Urinary bladder (tissue), 4 donors: ENCODE data around the gene CPLANE2. TPM values are rescaled to one million over a fixed set of nuclear protein-coding genes. Genes with fewer than 3 reads are reported as not detected.

ENCODE experiments used
- DNase-seq: peaks from one replicate; pipeline ENCODE4 v3.0.0-alpha.2; 2015; ENCODE audit errors: extremely low spot score
- H3K27ac ChIP-seq: one replicate; pipeline ENCODE4 v1.5.1; 2013; ENCODE audit warnings: low read depth, mild to moderate bottlenecking, moderate library complexity
- H3K36me3 ChIP-seq: one replicate; pipeline ENCODE4 v1.6.1; 2013; ENCODE audit warnings: mild to moderate bottlenecking, moderate library complexity; ENCODE audit not compliant: insufficient read depth
- H3K4me1 ChIP-seq: one replicate; pipeline ENCODE4 v1.6.1; 2013; ENCODE audit warnings: mild to moderate bottlenecking, moderate library complexity; ENCODE audit not compliant: insufficient read depth
- H3K4me3 ChIP-seq: one replicate; pipeline ENCODE4 v1.5.1; 2013; ENCODE audit warnings: low read depth, low read length
- WGBS: extraction: QIAGEN DNeasy Blood & Tissue Kit; methylation state at CpG from one replicate; pipeline ENCODE4 v1.1.7; 2013; 5-methylcytosine and 5-hydroxymethylcytosine counted together
- polyA plus RNA-seq: library from polyadenylated mRNA; stranded (reverse); fragments of 200-250 nt; gene quantifications from one replicate; pipeline ENCODE4 v1.2.3, GENCODE V29; 2013
- total RNA-seq: library from RNA; depleted of rRNA; stranded (reverse); fragments of >200 nt; gene quantifications from one replicate; pipeline ENCODE4 v1.2.3, GENCODE V29; 2014
- donor health status: healthy with polysubstance abuse.
- donor health status: healthy.

CPLANE2 gene
- total and polyA plus RNA-seq, 2 donors, result 3.2 to 8.5 TPM

GRCh38 chr1:16191916-16192546 is 45.0 kb downstream of the CPLANE2 start:
- 86% methylated on average over 6 of the region's 6 CpGs for WGBS

GRCh38 chr1:16191309-16191708 is 45.7 kb downstream of the CPLANE2 start:
- Histone ChIP-seq H3K4me1 (no peaks in the 10 kb centered on the region), H3K36me3 (no peaks in the 10 kb centered on the region), H3K27ac (no peak overlapping the region), H3K4me3 (no peak overlapping the region)
- no peak for DNase-seq
- WGBS, result 70% methylated on average over 1 of the region's 1 CpG

More at GRCh38 chr1:16191916-16192546, 45.0 kb downstream of the CPLANE2 start:
- DNase-seq, result no peak
- H3K36me3 ChIP-seq, result no peaks in the 10 kb centered on the region
- H3K4me3 ChIP-seq, result no peak overlapping the region
- H3K27ac ChIP-seq, result no peak overlapping the region
- H3K4me1 ChIP-seq, result no peaks in the 10 kb centered on the region

- DNase-seq, result no peak
- WGBS, result 50% methylated on average over 9 of the region's 9 CpGs
Measured at GRCh38 chr1:16189921-16190621, 46.9 kb downstream of the CPLANE2 start.

GRCh38 chr1:16189003-16189402 is 48.0 kb downstream of the CPLANE2 start:
- 49% methylated on average over 6 of the region's 6 CpGs for WGBS
- no peak overlapping the region for H3K27ac ChIP-seq
- no peak for DNase-seq

More at GRCh38 chr1:16189921-16190621, 46.9 kb downstream of the CPLANE2 start:
- Histone ChIP-seq H3K36me3 (no peaks in the 10 kb centered on the region), H3K4me3 (no peak overlapping the region), H3K4me1 (no peaks in the 10 kb centered on the region), H3K27ac (no peak overlapping the region)

GRCh38 chr1:16187748-16188401 is 49.1 kb downstream of the CPLANE2 start:
- 22% methylated on average over 15 of the region's 15 CpGs for WGBS
- no peak for DNase-seq

More at GRCh38 chr1:16189003-16189402, 48.0 kb downstream of the CPLANE2 start:
- no peaks in the 10 kb centered on the region for H3K36me3 ChIP-seq
- H3K4me3 ChIP-seq, result no peak overlapping the region
- no peaks in the 10 kb centered on the region for H3K4me1 ChIP-seq

GRCh38 chr1:16186655-16187235 is 50.2 kb downstream of the CPLANE2 start:
- H3K4me3 ChIP-seq, result no peak overlapping the region
- 82% methylated on average over 9 of the region's 9 CpGs for WGBS
- no peaks in the 10 kb centered on the region for H3K36me3 ChIP-seq
- H3K27ac ChIP-seq, result no peak overlapping the region
- no peaks in the 10 kb centered on the region for H3K4me1 ChIP-seq
- no peak for DNase-seq

More at GRCh38 chr1:16187748-16188401, 49.1 kb downstream of the CPLANE2 start:
- no peaks in the 10 kb centered on the region for H3K4me1 ChIP-seq
- no peak overlapping the region for H3K27ac ChIP-seq
- no peak overlapping the region for H3K4me3 ChIP-seq
- no peaks in the 10 kb centered on the region for H3K36me3 ChIP-seq

GRCh38 chr1:16184557-16185303 is 52.3 kb downstream of the CPLANE2 start:
- Histone ChIP-seq H3K36me3 (no peaks in the 10 kb centered on the region), H3K27ac (no peak overlapping the region), H3K4me3 (no peak overlapping the region), H3K4me1 (no peaks in the 10 kb centered on the region)
- WGBS, result 87% methylated on average over 10 of the region's 10 CpGs
- no peak for DNase-seq

- peak overlapping the region; percentile 59 for H3K27ac ChIP-seq
- no peaks in the 10 kb centered on the region for H3K4me1 ChIP-seq
- 83% methylated on average over 19 of the region's 19 CpGs for WGBS
Measured at GRCh38 chr1:16183765-16184556, 53.0 kb downstream of the CPLANE2 start.

GRCh38 chr1:16183179-16183578 is 53.8 kb downstream of the CPLANE2 start:
- no peak for DNase-seq
- Histone ChIP-seq H3K4me1 (no peaks in the 10 kb centered on the region), H3K27ac (peak overlapping the region; percentile 56), H3K4me3 (no peak overlapping the region), H3K36me3 (no peaks in the 10 kb centered on the region)
- WGBS, result 86% methylated on average over 13 of the region's 13 CpGs

More at GRCh38 chr1:16183765-16184556, 53.0 kb downstream of the CPLANE2 start:
- no peaks in the 10 kb centered on the region for H3K36me3 ChIP-seq
- no peak overlapping the region for H3K4me3 ChIP-seq
- no peak for DNase-seq

- Histone ChIP-seq H3K36me3 (no peaks in the 10 kb centered on the region), H3K4me3 (no peak overlapping the region), H3K27ac (peak overlapping the region; percentile 87), H3K4me1 (no peaks in the 10 kb centered on the region)
- 39% methylated on average over 18 of the region's 18 CpGs for WGBS
- DNase-seq, result peak; percentile 79
Measured at GRCh38 chr1:16181887-16182719, 54.9 kb downstream of the CPLANE2 start.
